Transverse colon (tissue), 4 donors: ENCODE measurements around the gene IL17RE. TPM values are rescaled to one million over a fixed set of nuclear protein-coding genes. Genes with fewer than 3 reads are reported as not detected.

Experiments used
- DNase-seq: peaks from one replicate; pipeline ENCODE4 v3.0.0-alpha.2; 2019
- H3K27ac ChIP-seq, 4 donors: fragments of 200-600 bp; sonication (generic); 2 replicates each; pipeline ENCODE4 v1.5.1; 2016 to 2018; ENCODE audit warnings: inconsistent platforms in 4 of 4
- H3K27me3 ChIP-seq: fragments of 200-600 bp; sonication (generic); 2 replicates; pipeline ENCODE4 v1.5.1; 2017; ENCODE audit warnings: inconsistent platforms
- H3K36me3 ChIP-seq, 4 donors: fragments of 200-600 bp; sonication (generic); 2 replicates each; pipeline ENCODE4 v1.5.1; 2017 to 2019; ENCODE audit warnings: inconsistent platforms in 4 of 4
- H3K4me1 ChIP-seq, 4 donors: fragments of 200-600 bp; sonication (generic); 2 replicates each; pipeline ENCODE4 v1.5.1; 2017 to 2020; ENCODE audit warnings: inconsistent platforms in 4 of 4
- H3K4me3 ChIP-seq, 4 donors: fragments of 200-600 bp; sonication (generic); 1 replicate in 1 of 4; 2 replicates in 3 of 4; pipeline versions ENCODE4 v1.5.1 to v1.6.1; 2017 to 2019; ENCODE audit warnings: inconsistent platforms in 4 of 4
- H3K9me3 ChIP-seq, 2 donors: fragments of 200-600 bp; sonication (generic); 2 replicates each; pipeline ENCODE4 v1.5.1; 2017 to 2019; ENCODE audit warnings: inconsistent platforms in 2 of 2
- CTCF ChIP-seq, 5 experiments: fragments of 200-600 bp in 3 of 5; fragments of 450-650 bp in 2 of 5; sonication (generic) in 3 of 5; IDR thresholded peaks; 1 replicate in 2 of 5; 2 replicates in 3 of 5; pipeline ENCODE4 v1.5.1; 2016 to 2017; ENCODE audit warnings: antibody characterized with exemption in 5 of 5, inconsistent platforms in 3 of 5, mild to moderate bottlenecking in 2 of 5, moderate library complexity in 1 of 5
- EP300 ChIP-seq: sonication (generic); formaldehyde crosslinking; IDR thresholded peaks from one replicate; pipeline ENCODE4 v1.6.1; 2017; ENCODE audit warnings: antibody characterized with exemption, low read depth
- POLR2A ChIP-seq: fragments of 450-650 bp; IDR thresholded peaks from one replicate; pipeline ENCODE4 v1.6.1; 2016; ENCODE audit warnings: antibody characterized with exemption, mild to moderate bottlenecking, moderate library complexity
- POLR2AphosphoS5 ChIP-seq, 3 donors: sonication (generic); formaldehyde crosslinking; IDR thresholded peaks; one replicate each; pipeline ENCODE4 v1.6.1; 2016; ENCODE audit warnings: antibody characterized with exemption in 3 of 3
- WGBS, 2 donors: methylation state at CpG; one replicate each; pipeline ENCODE4 v1.1.5; 2018; ENCODE audit warnings: low coverage in 1 of 2; 5-methylcytosine and 5-hydroxymethylcytosine counted together
- in situ Hi-C, 4 donors: fragments of 200-750 bp; cut with MboI; loops; one replicate each; pipeline versions ENCODE4 v1.15.0 to v1.15.1; 2017; ENCODE audit warnings: low sequenced_read_pairs in 3 of 4, low pct_ligation_motif_present in 1 of 4, low pct_unique_long_range_greater_than_20kb in 1 of 4
- intact Hi-C: fragments of 100-400 bp; cut with DNase I; formaldehyde crosslinking; loops from one replicate; pipeline ENCODE4 v1.15.1; 2023; ENCODE audit warnings: low total_unique reads
- total RNA-seq, 4 donors: library from RNA; depleted of rRNA; stranded (reverse); fragments of >200 nt; gene quantifications; one replicate each; pipeline ENCODE4 v1.1.0, GENCODE V29; 2016

IL17RE gene
- total RNA-seq, 4 donors from 2014 or later, result 81.5 to 178 (median 108) TPM

DNA sequence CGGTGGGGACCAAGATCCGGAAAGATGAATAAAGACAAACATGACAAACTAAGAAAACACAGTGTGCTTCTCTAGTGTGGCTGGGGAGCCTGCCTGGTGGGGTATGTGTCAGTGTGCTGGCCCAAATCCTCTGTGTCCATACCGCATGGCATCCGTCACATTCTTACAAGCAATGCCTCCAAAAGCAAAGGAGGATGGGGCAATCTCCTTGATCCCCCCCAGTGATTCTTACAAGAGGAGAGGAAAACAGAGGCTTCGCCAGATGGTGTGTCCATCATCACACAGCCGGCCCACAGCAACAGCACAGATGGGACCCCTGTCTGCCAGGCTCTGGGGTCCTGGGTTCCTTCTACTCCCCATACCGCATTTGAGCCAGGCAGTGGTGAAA lies 13.7 kb downstream of the IL17RE start:
- H3K36me3 ChIP-seq, result no peaks in the 10 kb centered on the region
- H3K4me3 ChIP-seq, result peak overlapping the region in 3 of 4 donors; percentile 48 to 72 (median 53)
- peak overlapping the region; percentile 90 to 95 (median 92) for H3K27ac ChIP-seq
- no peak for DNase-seq
- intact Hi-C loops (loop anchor here (10.0 kb wide), 1 partner anchor 72 kb away; the partner anchor contains the start of gene RPUSD3), in situ Hi-C loops (no loop called here)
- no peaks in the 10 kb centered on the region for H3K27me3 ChIP-seq
- peaks cover 28 to 44% (median 40%) of the 10 kb centered on the region in 4 donors for H3K4me1 ChIP-seq
- H3K9me3 ChIP-seq, result no peaks in the 10 kb centered on the region
- WGBS, 2 donors, result 50% methylated on average over 7 of the region's 7 CpGs; no CpG with 5 or more reads in 1 of the 2 donors
- TF ChIP-seq CTCF (IDR thresholded peaks at IDR 0.05), result no peak
- TF ChIP-seq POLR2AphosphoS5 (IDR thresholded peaks at IDR 0.05), result no peak
- TF ChIP-seq POLR2A, result no peak
- no peak for TF ChIP-seq EP300

GRCh38 chr3:9916734-9917680 lies 14.4 kb downstream of the IL17RE start, which contains the start of gene IL17RC:
Gene IL17RC, plus strand, starts transcription at chr3:9917098. Its CDS starts 218 bp downstream, at chr3:9917316.
- H3K36me3 ChIP-seq, result no peaks in the 10 kb centered on the region
- WGBS, 2 donors, result 24 to 60% methylated on average over 1 to 19 of the region's 19 CpGs
- TF ChIP-seq EP300 (no peak), POLR2AphosphoS5 (IDR thresholded peaks at IDR 0.05) (peak; percentile 71 to 87 (median 85)), POLR2A (peak; percentile 76)
- intact Hi-C loops, result loop anchor here (10.0 kb wide), 1 partner anchor 72 kb away; the partner anchor contains the start of gene RPUSD3
- peak within 1 kb of the TSS; percentile 90 to 95 (median 92) for H3K27ac ChIP-seq
- peaks cover 28 to 44% (median 40%) of the 10 kb centered on the region in 4 donors for H3K4me1 ChIP-seq
- peak; percentile 92 for DNase-seq
- in situ Hi-C loops, result no loop called here
- H3K9me3 ChIP-seq, result no peaks in the 10 kb centered on the region
- H3K27me3 ChIP-seq, result no peaks in the 10 kb centered on the region
- H3K4me3 ChIP-seq, result peak within 1 kb of the TSS; percentile 49 to 72 (median 53)

GRCh38 chr3:9917820-9918219 lies 15.2 kb downstream of the IL17RE start:
- Histone ChIP-seq H3K4me1 (peaks cover 28 to 44% (median 40%) of the 10 kb centered on the region in 4 donors), H3K4me3 (peak overlapping the region in 2 of 4 donors; percentile 48 to 72), H3K36me3 (no peaks in the 10 kb centered on the region), H3K27me3 (no peaks in the 10 kb centered on the region), H3K9me3 (no peaks in the 10 kb centered on the region), H3K27ac (peak overlapping the region; percentile 90 to 95 (median 92))
- DNase-seq, result no peak
- TF ChIP-seq CTCF (IDR thresholded peaks at IDR 0.05) (no peak), POLR2A (no peak), POLR2AphosphoS5 (IDR thresholded peaks at IDR 0.05) (no peak), EP300 (no peak)
- in situ Hi-C loops (no loop called here), intact Hi-C loops (loop anchor here (10.0 kb wide), 1 partner anchor 73 kb away; the partner anchor contains the start of gene RPUSD3)
- 76% methylated on average over 10 of the region's 10 CpGs; no CpG with 5 or more reads in 1 of the 2 donors for WGBS, 2 donors

- H3K27ac ChIP-seq, result peak overlapping the region in 1 of 4 donors; percentile 95
- no peaks in the 10 kb centered on the region for H3K9me3 ChIP-seq
- no peaks in the 10 kb centered on the region for H3K27me3 ChIP-seq
- peaks cover 28 to 43% (median 40%) of the 10 kb centered on the region in 4 donors for H3K4me1 ChIP-seq
- 91 to 100% methylated on average over 1 to 8 of the region's 8 CpGs for WGBS, 2 donors
- H3K36me3 ChIP-seq, result no peaks in the 10 kb centered on the region
- in situ Hi-C loops (no loop called here), intact Hi-C loops (loop anchor here (10.0 kb wide), 1 partner anchor 74 kb away; the partner anchor contains the start of gene RPUSD3)
- no peak for TF ChIP-seq POLR2A
- no peak for TF ChIP-seq POLR2AphosphoS5 (IDR thresholded peaks at IDR 0.05)
- no peak for TF ChIP-seq CTCF (IDR thresholded peaks at IDR 0.05)
- no peak for TF ChIP-seq EP300
- DNase-seq, result no peak
- H3K4me3 ChIP-seq, result no peak overlapping the region
These were observed 15.8 kb downstream of the IL17RE start for GRCh38 chr3:9918261-9919038.
